ENCODE data around the gene EIF3J. TPM values are rescaled to one million over a fixed set of nuclear protein-coding genes. Genes with fewer than 3 reads are reported as not detected.

Gene EIF3J
- total and polyA plus RNA-seq, 7 donors, result 39.6 to 92.0 (median 50.4) TPM

DNA sequence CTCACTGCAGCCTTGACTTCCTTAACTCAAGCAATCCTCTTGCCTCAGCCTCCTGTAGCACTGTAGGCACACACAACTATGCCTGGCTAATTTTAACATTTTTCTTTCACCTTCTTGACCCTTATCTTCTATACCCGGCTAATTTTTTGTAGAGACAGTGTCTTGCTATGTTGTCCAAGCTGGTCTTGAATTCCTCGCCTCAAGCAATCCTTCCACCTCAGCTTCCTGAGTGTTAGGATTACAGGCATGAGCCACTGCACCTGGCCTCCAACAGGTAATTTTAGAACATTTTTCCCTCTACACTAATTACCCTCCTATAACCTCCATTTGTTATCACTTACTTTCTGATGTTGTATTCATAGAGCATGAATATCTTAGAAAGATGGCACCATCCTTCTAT lies 66.2 kb downstream of the EIF3J start:
- intact Hi-C loops (cut with DNase I), result no loop called here
- WGBS, 2 donors, result 96 to 99% methylated on average over 2 of the region's 2 CpGs
- H3K36me3 ChIP-seq, result peaks cover 4 to 94% (median 33%) of the 10 kb centered on the region in 4 donors

DNA sequence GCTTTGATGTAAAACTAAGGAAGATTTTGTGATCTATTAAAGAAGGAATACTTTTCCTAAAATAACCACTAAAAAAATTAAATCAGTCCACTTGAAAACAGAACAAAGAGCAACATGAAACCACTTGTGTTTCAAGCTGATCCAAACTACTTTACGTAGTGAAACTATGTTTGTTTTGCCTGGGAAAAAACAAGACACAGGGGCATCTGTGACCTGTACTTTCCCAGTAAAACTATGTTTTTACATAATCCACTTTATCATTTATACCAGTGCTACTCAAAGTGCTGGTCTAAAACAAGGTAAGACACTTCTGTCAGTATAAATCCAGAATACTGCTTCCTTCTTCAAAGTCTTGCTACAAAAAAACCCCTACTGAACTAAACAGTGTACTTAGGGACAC lies 69.8 kb downstream of the EIF3J start:
- intact Hi-C loops (cut with DNase I), result no loop called here
- 91% methylated on average over 1 of the region's 1 CpG for WGBS, 2 donors

More for the DNA sequence above, 66.2 kb downstream of the EIF3J start:
- TF ChIP-seq, protein P1, sequence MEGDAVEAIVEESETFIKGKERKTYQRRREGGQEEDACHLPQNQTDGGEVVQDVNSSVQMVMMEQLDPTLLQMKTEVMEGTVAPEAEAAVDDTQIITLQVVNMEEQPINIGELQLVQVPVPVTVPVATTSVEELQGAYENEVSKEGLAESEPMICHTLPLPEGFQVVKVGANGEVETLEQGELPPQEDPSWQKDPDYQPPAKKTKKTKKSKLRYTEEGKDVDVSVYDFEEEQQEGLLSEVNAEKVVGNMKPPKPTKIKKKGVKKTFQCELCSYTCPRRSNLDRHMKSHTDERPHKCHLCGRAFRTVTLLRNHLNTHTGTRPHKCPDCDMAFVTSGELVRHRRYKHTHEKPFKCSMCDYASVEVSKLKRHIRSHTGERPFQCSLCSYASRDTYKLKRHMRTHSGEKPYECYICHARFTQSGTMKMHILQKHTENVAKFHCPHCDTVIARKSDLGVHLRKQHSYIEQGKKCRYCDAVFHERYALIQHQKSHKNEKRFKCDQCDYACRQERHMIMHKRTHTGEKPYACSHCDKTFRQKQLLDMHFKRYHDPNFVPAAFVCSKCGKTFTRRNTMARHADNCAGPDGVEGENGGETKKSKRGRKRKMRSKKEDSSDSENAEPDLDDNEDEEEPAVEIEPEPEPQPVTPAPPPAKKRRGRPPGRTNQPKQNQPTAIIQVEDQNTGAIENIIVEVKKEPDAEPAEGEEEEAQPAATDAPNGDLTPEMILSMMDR (IDR thresholded peaks at IDR 0.05), result no peak
- no peak for TF ChIP-seq EP300 (IDR thresholded peaks at IDR 0.05)
- no peak for TF ChIP-seq POLR2AphosphoS5 (IDR thresholded peaks at IDR 0.05)
- TF ChIP-seq POLR2A (IDR thresholded peaks at IDR 0.05), result no peak
- Histone ChIP-seq H3K4me1 (no peaks in the 10 kb centered on the region), H3K27ac (no peak overlapping the region), H3K4me3 (no peak overlapping the region), H3K9me3 (no peaks in the 10 kb centered on the region), H3K27me3 (no peaks in the 10 kb centered on the region)
- no peak for DNase-seq

More for the DNA sequence above, 69.8 kb downstream of the EIF3J start:
- no peaks in the 10 kb centered on the region for H3K27me3 ChIP-seq
- DNase-seq, result no peak
- no peak overlapping the region for H3K27ac ChIP-seq
- H3K4me1 ChIP-seq, result no peaks in the 10 kb centered on the region
- H3K36me3 ChIP-seq, result peaks cover 15 to 91% (median 40%) of the 10 kb centered on the region in 4 donors
- no peak overlapping the region for H3K4me3 ChIP-seq
- TF ChIP-seq, protein P1 (IDR thresholded peaks at IDR 0.05), result no peak
- TF ChIP-seq EP300 (IDR thresholded peaks at IDR 0.05) (no peak), POLR2AphosphoS5 (IDR thresholded peaks at IDR 0.05) (no peak), POLR2A (IDR thresholded peaks at IDR 0.05) (no peak)
- no peaks in the 10 kb centered on the region for H3K9me3 ChIP-seq

Other genes with a start within 250 kb of the EIF3J start
- 10 to 100 TPM; 68.6 to 97.4 (median 88.4) TPM for gene GOLM2, start 248.4 kb upstream of the EIF3J start, total RNA-seq
- gene GOLM2, start 248.4 kb upstream of the EIF3J start, polyA plus RNA-seq, result 10 to 100 TPM; 27.5 to 39.6 (median 37.1) TPM
- 10 to 100 TPM; 25.4 to 57.8 (median 44.9) TPM for gene CTDSPL2, start 109.5 kb upstream of the EIF3J start, total RNA-seq
- 10 to 100 TPM in 1 of 3 donors, 1 to 10 TPM in 2; 5.4 to 10.7 (median 5.8) TPM for gene CTDSPL2, start 109.5 kb upstream of the EIF3J start, polyA plus RNA-seq
- 10 to 100 TPM; 56.7 to 88.1 (median 64.9) TPM for gene SPG11, start 126.5 kb downstream of the EIF3J start, total RNA-seq
- 10 to 100 TPM; 12.9 to 40.0 (median 17.4) TPM for gene SPG11, start 126.5 kb downstream of the EIF3J start, polyA plus RNA-seq
- gene PATL2, start 174.2 kb downstream of the EIF3J start, total RNA-seq, result under 1 TPM in 3 of 4 donors, not detected in 1; 0.41 to 0.66 (median 0.55) TPM
- 1 to 10 TPM; 1.2 to 8.1 (median 1.2) TPM for gene PATL2, start 174.2 kb downstream of the EIF3J start, polyA plus RNA-seq
- 1,000 to 10,000 TPM; 1,906 to 2,799 (median 2,534) TPM for gene B2M, start 174.4 kb downstream of the EIF3J start, total RNA-seq
- 1,000 to 10,000 TPM; 3,109 to 8,584 (median 4,774) TPM for gene B2M, start 174.4 kb downstream of the EIF3J start, polyA plus RNA-seq
- 10 to 100 TPM; 22.5 to 34.9 (median 29.5) TPM for gene TRIM69, start 199.4 kb downstream of the EIF3J start, total RNA-seq
- gene TRIM69, start 199.4 kb downstream of the EIF3J start, polyA plus RNA-seq, result 10 to 100 TPM; 12.6 to 38.6 (median 17.1) TPM